Transverse colon (tissue), 4 donors: Measurements from ENCODE around the gene ATAT1. TPM values are rescaled to one million over a fixed set of nuclear protein-coding genes. Genes with fewer than 3 reads are reported as not detected.

Source experiments
- DNase-seq: peaks from one replicate; pipeline ENCODE4 v3.0.0-alpha.2; 2019
- H3K27ac ChIP-seq, 4 donors: fragments of 200-600 bp; sonication (generic); 2 replicates each; pipeline ENCODE4 v1.5.1; 2016 to 2018; ENCODE audit warnings: inconsistent platforms in 4 of 4
- H3K27me3 ChIP-seq: fragments of 200-600 bp; sonication (generic); 2 replicates; pipeline ENCODE4 v1.5.1; 2017; ENCODE audit warnings: inconsistent platforms
- H3K36me3 ChIP-seq, 4 donors: fragments of 200-600 bp; sonication (generic); 2 replicates each; pipeline ENCODE4 v1.5.1; 2017 to 2019; ENCODE audit warnings: inconsistent platforms in 4 of 4
- H3K4me1 ChIP-seq, 4 donors: fragments of 200-600 bp; sonication (generic); 2 replicates each; pipeline ENCODE4 v1.5.1; 2017 to 2020; ENCODE audit warnings: inconsistent platforms in 4 of 4
- H3K4me3 ChIP-seq, 4 donors: fragments of 200-600 bp; sonication (generic); 1 replicate in 1 of 4; 2 replicates in 3 of 4; pipeline versions ENCODE4 v1.5.1 to v1.6.1; 2017 to 2019; ENCODE audit warnings: inconsistent platforms in 4 of 4
- H3K9me3 ChIP-seq, 2 donors: fragments of 200-600 bp; sonication (generic); 2 replicates each; pipeline ENCODE4 v1.5.1; 2017 to 2019; ENCODE audit warnings: inconsistent platforms in 2 of 2
- CTCF ChIP-seq, 5 experiments: fragments of 200-600 bp in 3 of 5; fragments of 450-650 bp in 2 of 5; sonication (generic) in 3 of 5; IDR thresholded peaks; 1 replicate in 2 of 5; 2 replicates in 3 of 5; pipeline ENCODE4 v1.5.1; 2016 to 2017; ENCODE audit warnings: antibody characterized with exemption in 5 of 5, inconsistent platforms in 3 of 5, mild to moderate bottlenecking in 2 of 5, moderate library complexity in 1 of 5
- EP300 ChIP-seq: sonication (generic); formaldehyde crosslinking; IDR thresholded peaks from one replicate; pipeline ENCODE4 v1.6.1; 2017; ENCODE audit warnings: antibody characterized with exemption, low read depth
- POLR2A ChIP-seq: fragments of 450-650 bp; IDR thresholded peaks from one replicate; pipeline ENCODE4 v1.6.1; 2016; ENCODE audit warnings: antibody characterized with exemption, mild to moderate bottlenecking, moderate library complexity
- POLR2AphosphoS5 ChIP-seq, 3 donors: sonication (generic); formaldehyde crosslinking; IDR thresholded peaks; one replicate each; pipeline ENCODE4 v1.6.1; 2016; ENCODE audit warnings: antibody characterized with exemption in 3 of 3
- WGBS, 2 donors: methylation state at CpG; one replicate each; pipeline ENCODE4 v1.1.5; 2018; ENCODE audit warnings: low coverage in 1 of 2; 5-methylcytosine and 5-hydroxymethylcytosine counted together
- in situ Hi-C, 4 donors: fragments of 200-750 bp; cut with MboI; loops; one replicate each; pipeline versions ENCODE4 v1.15.0 to v1.15.1; 2017; ENCODE audit warnings: low sequenced_read_pairs in 3 of 4, low pct_ligation_motif_present in 1 of 4, low pct_unique_long_range_greater_than_20kb in 1 of 4
- intact Hi-C: fragments of 100-400 bp; cut with DNase I; formaldehyde crosslinking; loops from one replicate; pipeline ENCODE4 v1.15.1; 2023; ENCODE audit warnings: low total_unique reads
- total RNA-seq, 4 donors: library from RNA; depleted of rRNA; stranded (reverse); fragments of >200 nt; gene quantifications; one replicate each; pipeline ENCODE4 v1.1.0, GENCODE V29; 2016

The ATAT1 gene
- total RNA-seq, 4 donors from 2014 or later: 10.6 to 174 (median 22.2) TPM

GRCh38 chr6:30641048-30641447, 14.4 kb downstream of the ATAT1 start:
- no peak for DNase-seq
- intact Hi-C loops: no loop called here
- H3K36me3 ChIP-seq: peaks cover 0 to 4% (median 0%) of the 10 kb centered on the region in 4 donors

GRCh38 chr6:30643656-30644055, 17.0 kb downstream of the ATAT1 start:
- Histone ChIP-seq H3K9me3 (no peaks in the 10 kb centered on the region), H3K27me3 (no peaks in the 10 kb centered on the region), H3K27ac (no peak overlapping the region), H3K4me3 (no peak overlapping the region), H3K4me1 (peaks cover 13 to 32% (median 19%) of the 10 kb centered on the region in 4 donors), H3K36me3 (peaks cover 0 to 4% (median 0%) of the 10 kb centered on the region in 4 donors)
- TF ChIP-seq POLR2A (no peak), EP300 (no peak), CTCF (IDR thresholded peaks at IDR 0.05) (no peak), POLR2AphosphoS5 (IDR thresholded peaks at IDR 0.05) (no peak)
- 96% methylated on average over 2 of the region's 2 CpGs; no CpG with 5 or more reads in 1 of the 2 donors for WGBS, 2 donors
- DNase-seq: no peak
- in situ Hi-C loops (no loop called here), intact Hi-C loops (no loop called here)

More at GRCh38 chr6:30641048-30641447, 14.4 kb downstream of the ATAT1 start:
- 92% methylated on average over 1 of the region's 1 CpG; no CpG with 5 or more reads in 1 of the 2 donors for WGBS, 2 donors
- no peaks in the 10 kb centered on the region for H3K9me3 ChIP-seq
- H3K4me1 ChIP-seq: peaks cover 2 to 18% (median 4%) of the 10 kb centered on the region in 4 donors
- H3K27ac ChIP-seq: no peak overlapping the region
- H3K27me3 ChIP-seq: no peaks in the 10 kb centered on the region
- H3K4me3 ChIP-seq: no peak overlapping the region
- in situ Hi-C loops: no loop called here
- TF ChIP-seq POLR2A: peak; percentile 15
- TF ChIP-seq POLR2AphosphoS5 (IDR thresholded peaks at IDR 0.05): no peak

GRCh38 chr6:30644769-30645168, 18.1 kb downstream of the ATAT1 start:
- peaks cover 13 to 38% (median 25%) of the 10 kb centered on the region in 4 donors for H3K4me1 ChIP-seq
- no peak overlapping the region for H3K4me3 ChIP-seq
- no peak for DNase-seq
- no peaks in the 10 kb centered on the region for H3K9me3 ChIP-seq
- 44 to 55% methylated on average over 4 to 5 of the region's 5 CpGs for WGBS, 2 donors
- H3K27ac ChIP-seq: peak overlapping the region in 1 of 4 donors; percentile 25
- in situ Hi-C loops: no loop called here
- intact Hi-C loops: no loop called here
- peaks cover 0 to 4% (median 0%) of the 10 kb centered on the region in 4 donors for H3K36me3 ChIP-seq
- TF ChIP-seq EP300: no peak
- no peak for TF ChIP-seq POLR2A
- TF ChIP-seq POLR2AphosphoS5 (IDR thresholded peaks at IDR 0.05): no peak
- no peak for TF ChIP-seq CTCF (IDR thresholded peaks at IDR 0.05)
- no peaks in the 10 kb centered on the region for H3K27me3 ChIP-seq

- intact Hi-C loops: no loop called here
- Histone ChIP-seq H3K4me1 (peaks cover 13 to 38% (median 25%) of the 10 kb centered on the region in 4 donors), H3K27me3 (no peaks in the 10 kb centered on the region), H3K27ac (peak overlapping the region in 3 of 4 donors; percentile 93 to 98 (median 96)), H3K36me3 (peaks cover 0 to 6% (median 0%) of the 10 kb centered on the region in 4 donors), H3K9me3 (no peaks in the 10 kb centered on the region), H3K4me3 (peak overlapping the region in 1 of 4 donors; percentile 70)
- no peak for DNase-seq
- in situ Hi-C loops: no loop called here
- TF ChIP-seq POLR2AphosphoS5 (IDR thresholded peaks at IDR 0.05) (no peak), POLR2A (no peak), CTCF (IDR thresholded peaks at IDR 0.05) (no peak), EP300 (no peak)
- 67 to 83% methylated on average over 1 of the region's 1 CpG for WGBS, 2 donors
Measured at GRCh38 chr6:30645989-30646388, 19.3 kb downstream of the ATAT1 start.
